Islet of Langerhans (tissue), 1 donor: Measurements from ENCODE around the gene STAT3.
"Not testable (repeated sequence)": the region's sequence is repeated elsewhere in the genome, so short reads cannot be mapped to it uniquely, and the experiment has no call there.

Experiments
- FAIRE-seq: peaks from one replicate; lab custom pipeline; 2011; peaks lifted over from hg19 to GRCh38; lab: Jason Lieb, UNC

The STAT3 gene

DNA sequence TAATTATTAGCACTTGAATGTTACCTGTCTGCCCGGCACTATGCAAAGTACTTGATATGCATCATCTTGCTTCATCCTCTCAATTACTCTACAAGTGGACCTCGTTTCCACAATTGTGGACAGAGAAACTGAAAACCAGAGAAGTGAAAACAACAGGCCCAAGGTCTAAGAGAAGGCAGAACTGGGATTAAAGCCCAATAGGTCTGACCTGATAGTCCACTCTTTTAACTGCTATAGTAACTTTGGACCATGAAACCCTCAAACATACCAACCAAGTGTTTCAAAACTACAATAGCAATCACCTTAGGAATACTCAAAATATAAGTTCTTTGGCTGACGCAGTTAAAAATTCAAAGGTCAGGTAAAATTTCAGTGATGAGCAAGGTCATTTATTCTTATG lies 7.3 kb downstream of the STAT3 start:
- no peak for FAIRE-seq

DNA sequence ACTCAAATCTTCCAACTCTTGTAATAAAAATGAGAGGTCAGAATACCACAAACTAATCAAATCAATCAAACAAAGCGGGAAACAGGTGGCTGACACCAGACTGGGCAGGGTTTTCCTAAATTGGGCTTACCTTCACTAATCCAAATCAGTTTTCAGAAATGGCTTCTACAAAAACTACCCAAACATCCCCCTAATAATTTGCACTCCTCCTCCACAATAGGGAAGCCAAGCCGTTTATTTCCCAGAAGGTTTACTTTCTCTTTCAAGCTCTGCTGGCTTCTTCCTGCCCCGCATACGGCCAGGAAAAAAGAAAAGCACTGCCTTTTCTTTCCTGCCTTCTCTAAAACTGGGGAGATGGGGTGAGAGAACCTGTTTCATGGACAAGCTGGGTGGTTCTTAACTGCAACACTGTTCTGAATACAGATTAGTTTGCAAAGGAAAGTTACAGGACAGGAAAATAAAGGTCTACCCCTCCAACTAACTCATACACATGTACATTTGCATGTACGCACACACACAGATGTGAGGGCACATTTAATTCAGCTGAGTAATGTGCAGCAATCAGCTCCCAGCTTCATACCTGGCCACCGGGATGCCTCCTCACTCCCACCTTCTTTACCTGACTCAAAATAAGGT lies 9.2 kb downstream of the STAT3 start:
- FAIRE-seq, result no peak

DNA sequence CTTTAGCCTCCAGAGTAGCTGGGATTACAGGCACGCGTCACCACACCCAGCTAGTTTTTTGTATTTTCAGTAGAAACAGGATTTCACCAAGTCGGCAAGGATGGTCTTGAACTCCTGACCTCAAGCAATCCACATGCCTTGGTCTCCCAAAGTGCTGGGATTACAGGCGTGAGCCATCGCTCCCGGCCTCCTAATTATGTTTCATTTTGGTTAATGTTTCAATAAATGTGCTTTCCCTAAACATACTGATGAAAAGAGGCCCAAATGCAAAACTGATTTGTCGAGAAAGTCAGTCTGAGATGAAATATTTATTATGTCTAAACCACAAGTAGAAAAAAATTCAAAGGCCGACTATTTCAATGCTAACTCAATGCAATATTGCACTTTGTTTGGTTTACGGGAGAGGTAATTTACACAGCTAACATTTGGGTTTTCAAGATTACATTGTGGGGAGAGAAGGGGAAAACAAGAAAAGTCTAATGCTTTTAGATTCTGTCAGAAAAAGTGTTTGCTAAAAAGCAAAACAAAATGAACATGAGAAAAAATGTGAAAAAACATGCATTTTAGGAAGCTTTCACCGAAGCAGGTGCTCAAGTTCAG lies 9.8 kb downstream of the STAT3 start:
- FAIRE-seq, result no peak

DNA sequence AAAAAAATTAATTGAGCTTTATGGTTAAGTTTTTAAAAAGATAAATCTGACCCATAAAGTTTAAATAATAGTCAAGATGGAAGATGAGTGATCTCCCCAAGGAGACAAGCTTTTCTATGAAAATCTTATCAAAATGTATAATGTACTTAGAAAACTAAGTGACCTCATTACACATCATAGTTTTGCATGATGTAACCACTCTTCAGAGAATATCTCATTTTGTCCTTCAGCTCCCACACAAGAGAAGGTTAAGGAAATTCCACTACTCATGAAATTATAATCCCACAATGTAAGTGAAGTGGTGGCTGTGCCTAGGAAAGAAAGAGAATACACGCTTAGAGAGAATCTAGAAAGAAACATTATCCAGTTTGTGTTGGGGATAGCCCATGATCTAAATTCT lies 14.3 kb downstream of the STAT3 start:
- FAIRE-seq, result no peak

DNA sequence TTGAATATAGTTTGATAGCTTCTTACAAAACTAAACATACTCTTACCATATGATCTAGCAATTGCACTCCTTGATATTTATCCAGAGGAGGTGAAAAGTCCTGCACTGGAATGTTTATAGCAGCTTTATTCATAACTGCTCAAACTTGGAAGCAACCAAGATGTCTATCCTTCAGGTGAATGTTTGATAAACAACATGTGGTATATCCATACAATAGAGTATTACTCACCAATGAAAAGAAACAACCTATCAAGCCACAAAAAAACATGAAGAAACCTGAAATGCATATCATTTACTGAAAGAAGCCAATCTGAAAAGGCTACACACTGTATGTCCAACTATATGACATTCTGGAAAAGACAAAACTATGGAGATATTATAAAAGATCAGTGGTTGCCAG lies 16.1 kb downstream of the STAT3 start:
- no peak for FAIRE-seq

DNA sequence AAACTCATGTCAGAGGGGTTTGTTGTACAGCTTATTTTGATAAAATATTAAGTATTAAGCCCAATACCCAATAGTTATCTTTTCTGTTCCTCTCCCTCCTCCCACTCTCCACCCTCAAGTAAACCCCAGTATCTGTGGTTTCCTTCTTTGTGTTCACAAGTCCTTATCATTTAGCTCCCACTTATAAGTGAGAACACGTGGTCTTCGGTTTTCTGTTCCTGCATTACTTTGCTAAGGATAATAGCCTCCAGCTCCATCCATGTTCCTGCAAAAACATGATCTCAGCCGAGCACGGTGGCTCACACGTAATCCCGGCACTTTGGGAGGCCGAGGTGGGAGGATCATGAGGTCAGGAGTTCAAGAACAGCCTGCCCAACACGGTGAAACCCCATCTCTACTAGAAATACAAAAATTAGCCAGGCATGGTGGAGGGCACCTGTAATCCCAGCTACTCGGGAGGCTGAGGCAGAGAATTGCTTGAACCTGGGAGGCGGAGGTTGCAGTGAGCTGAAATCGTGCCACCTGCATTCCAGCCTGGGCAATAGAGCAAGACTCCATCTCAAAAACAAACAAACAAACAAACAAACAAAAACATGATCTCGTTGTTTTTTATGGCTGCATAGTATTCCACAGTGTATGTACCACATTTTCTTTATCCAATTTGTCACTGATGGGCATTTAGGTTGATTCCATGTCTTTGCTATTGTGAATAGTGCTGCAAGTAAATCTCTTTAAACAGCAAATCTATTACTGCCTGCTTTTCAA lies 19.3 kb downstream of the STAT3 start:
- FAIRE-seq, result not testable (repeated sequence)

DNA sequence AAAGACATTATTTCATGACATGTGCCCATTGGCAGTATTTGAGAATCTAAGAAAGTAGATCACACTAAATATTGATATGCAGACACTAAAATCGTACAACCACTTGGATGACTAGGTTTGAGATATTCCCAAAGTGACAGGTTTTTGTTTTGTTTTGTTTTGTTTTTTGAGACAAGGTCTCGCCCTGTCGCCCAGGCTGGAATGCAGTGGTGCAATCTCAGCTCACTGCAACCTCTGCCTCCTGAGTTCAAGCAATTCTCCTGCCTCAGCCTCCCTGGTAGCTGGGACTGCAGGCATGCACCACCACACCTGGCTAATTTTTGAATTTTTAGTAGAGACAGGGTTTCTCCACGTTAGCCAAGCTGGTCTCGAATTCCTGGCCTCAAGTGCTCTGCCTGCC lies 19.9 kb downstream of the STAT3 start:
- not testable (repeated sequence) for FAIRE-seq

DNA sequence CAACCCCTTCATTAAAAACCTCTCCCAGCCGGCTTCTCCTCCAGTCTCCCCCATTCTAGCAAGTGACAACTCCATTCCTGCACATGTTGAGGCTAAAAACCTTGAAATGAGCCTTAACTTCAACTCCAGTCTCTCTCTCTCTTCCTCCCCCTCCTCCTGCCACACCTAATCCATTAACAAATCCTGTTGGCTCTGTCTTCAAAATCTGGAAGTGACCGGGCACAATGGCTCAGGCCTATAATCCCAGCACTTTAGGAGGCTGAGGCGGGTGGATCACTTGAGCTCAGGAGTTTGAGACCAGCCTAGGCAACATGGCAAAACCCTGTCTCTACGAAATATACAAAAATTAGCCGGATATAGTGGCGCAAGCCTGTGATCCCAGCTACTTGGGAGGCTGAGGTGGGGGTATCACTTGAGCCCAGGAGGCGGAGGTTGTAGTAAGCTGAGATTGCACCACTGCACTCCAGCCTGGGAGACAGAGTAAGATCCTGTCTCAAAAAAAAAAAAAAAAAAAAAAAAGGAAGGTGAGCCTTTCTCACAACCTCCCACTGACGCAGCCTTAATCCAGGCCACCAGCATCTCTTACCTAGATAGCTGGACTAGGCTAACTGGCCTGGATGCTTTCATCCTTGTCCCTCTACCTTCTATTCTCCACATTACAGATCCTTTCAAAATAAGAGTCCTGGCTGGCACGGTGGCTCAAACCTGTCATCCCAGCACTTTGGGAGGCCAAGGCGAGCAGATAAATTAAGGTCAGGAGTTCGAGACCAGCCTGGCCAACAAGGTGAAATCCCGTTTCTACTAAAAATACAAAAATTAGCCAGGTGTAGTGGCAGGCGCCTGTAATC lies 21.8 kb downstream of the STAT3 start:
- not testable (repeated sequence) for FAIRE-seq

DNA sequence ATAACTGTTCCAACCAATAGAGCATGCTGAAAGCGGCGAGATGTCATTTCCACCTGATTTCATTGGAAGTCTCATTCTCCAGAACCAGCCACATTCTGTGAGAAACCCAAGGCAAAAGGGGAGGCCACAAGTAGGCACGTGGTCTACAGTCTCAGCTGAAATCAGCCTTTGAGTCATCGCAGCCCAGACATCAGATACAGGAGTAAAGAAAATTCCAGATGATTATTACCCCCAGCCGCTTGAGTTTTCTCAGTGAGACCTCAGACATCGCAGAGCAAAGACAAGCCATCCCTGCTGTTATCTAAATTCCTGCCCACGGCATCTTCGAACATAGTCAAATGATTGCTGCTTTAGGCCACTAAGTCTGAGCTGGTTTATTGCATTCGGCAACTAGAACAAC lies 23.1 kb downstream of the STAT3 start:
- no peak for FAIRE-seq

DNA sequence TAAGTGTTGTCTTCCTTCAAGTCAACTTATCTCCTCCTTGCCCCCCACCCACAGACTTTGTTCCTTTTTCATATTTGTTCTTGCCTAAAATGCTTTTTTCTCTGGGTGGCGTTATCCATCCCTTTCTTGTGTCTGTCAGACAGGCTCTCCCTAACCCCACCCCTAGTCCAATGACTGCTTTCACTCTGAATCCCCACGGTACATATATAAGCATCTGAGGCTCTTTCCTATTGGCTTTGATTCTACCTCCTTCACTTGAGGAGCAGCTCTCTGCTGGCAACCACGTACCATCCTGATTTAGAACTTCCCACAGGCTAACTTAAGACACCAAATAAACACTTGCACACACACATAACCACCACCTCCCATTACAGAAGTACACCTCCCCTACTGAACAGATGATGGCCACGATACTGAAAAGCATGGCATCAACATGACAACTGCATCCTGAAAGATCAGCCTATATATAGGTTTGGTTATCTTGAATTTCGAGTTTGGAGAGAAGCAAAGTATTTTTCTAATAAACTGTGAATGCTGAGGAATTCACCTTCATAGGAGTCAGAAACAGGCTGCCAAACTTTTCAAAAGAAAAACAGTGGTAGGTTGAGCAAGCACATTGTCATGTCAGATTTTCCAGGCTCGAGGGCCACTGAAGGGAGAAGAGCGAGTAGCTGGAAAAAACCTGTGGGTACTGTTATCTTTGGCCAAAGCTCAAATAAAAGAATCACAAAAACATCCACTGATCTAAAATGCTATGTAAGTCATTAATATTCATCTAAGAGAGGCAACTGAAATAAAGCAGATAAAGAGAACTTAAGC lies 24.3 kb downstream of the STAT3 start:
- no peak for FAIRE-seq

DNA sequence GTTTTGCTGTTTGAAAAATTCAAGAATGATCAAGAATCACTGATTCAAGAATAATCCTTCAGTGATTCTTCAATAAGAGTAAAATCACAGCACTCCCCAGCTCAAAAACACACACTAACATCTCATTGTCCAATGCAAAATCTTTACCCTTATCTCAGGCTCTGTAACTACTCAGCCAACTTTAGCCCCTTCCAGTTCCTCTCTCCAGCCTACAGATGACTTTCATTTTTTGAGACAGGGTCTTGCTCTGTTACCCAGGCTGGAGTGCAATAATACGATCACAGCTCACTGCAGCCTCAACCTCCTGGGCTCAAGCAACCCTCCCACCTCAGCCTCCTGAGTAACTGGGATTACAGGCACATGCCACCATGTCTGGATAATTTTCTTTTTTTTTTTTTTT lies 25.0 kb downstream of the STAT3 start:
- FAIRE-seq, result no peak

DNA sequence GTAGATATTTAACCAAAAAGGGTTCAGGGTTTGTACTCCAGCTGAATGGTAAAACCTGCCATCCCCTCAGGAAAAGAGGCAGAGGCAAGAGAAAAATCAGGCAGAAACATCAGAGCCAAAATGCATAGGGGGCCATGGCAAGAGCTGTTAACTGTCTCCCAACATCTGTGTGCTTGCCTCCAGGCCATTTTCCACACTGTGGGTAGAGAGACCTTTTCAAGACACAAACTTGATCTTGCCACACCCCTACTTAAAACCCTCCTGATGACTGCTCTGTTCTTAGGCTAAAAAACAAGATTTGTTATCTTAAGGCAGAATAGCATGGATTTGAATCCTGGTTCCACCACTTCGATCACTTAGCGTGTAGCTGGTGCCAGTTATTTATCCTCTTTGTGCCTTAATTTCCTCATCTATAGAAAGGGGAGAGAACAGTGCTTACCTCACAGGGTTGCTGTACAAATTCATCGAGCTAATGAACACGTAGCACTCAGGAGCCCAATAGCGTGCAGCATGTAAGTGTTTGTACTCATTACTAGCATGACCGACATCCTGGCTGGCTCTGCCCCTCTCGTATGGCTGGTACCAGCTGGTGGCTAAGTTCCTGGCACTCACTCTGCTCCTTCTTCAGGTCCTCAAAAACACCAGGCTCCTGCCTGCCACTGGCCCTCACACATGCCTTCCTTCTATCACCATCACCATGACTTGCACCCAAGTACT lies 25.8 kb downstream of the STAT3 start:
- no peak for FAIRE-seq

DNA sequence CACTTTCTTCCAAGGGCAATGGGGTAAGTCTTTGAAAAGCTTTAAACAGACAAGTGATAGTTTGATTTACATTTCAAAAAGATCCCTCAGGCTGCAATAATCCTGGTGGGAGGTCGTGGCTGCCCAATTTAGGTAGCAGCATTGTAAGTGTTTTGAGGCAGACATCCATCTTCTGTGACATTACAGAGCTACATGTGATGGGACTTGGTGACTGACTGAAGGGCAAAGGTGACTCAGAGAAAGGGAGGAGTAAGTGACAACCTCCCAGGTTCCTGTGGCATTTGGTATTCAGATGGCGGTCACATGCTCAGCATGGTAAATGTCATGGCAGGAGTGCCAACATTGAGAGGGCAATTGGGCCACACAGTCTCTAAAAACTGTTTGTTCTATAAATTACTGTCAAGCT lies 26.5 kb downstream of the STAT3 start:
- no peak for FAIRE-seq

DNA sequence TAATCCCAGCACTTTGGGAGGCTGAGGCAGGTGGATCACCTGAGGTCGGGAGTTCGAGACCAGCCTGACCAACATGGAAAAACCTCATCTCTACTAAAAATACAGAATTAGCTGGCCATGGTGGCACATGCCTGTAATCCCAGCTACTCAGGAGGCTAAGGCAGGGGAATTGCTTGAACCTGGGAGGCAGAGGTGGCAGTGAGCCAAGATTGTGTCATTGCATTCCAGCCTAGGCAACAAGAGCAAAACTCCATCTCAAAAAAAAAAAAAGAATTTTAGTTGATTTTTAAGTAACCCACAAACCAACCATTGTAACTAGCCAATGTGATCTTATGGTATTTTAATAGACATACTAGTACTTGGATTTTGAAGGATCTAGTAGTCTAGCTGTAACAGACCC lies 27.9 kb downstream of the STAT3 start:
- not testable (repeated sequence) for FAIRE-seq

DNA sequence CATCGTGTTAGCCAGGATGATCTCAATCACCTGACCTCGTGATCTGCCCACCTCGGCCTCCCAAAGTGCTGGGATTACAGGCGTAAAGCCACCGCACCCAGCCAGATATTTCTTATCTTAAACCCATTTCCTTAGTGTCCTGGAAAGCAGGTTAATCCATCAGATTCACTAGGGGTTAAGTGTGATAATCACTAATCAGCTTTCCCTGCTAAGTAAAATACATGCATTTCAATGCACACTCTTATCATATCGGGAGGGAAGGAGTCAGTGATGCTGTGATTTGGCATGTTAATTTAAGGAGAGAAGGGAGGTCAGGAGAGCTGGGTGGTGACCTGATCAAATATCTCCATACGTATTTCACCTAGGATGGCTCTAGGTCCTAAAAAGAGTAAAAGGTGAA lies 29.1 kb downstream of the STAT3 start:
- FAIRE-seq, result no peak

DNA sequence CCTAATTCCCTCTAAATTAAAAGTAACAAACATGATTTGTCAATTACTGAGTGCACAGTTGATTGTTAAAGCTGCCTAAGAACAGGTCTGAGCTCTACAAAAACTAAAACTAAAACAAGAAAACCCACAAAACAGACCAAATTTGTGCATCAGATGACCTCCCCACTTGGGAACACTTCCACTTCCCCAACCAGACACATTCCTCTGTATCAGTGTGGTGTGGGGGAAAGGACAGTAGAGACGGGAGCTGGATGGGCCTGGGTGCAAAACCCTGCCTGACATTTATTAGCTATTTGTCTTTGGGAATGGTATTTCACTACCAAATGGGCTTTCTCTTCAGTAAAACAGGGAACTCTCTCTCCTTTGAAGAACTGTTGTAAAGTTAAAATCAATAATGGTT lies 29.8 kb downstream of the STAT3 start:
- no peak for FAIRE-seq

DNA sequence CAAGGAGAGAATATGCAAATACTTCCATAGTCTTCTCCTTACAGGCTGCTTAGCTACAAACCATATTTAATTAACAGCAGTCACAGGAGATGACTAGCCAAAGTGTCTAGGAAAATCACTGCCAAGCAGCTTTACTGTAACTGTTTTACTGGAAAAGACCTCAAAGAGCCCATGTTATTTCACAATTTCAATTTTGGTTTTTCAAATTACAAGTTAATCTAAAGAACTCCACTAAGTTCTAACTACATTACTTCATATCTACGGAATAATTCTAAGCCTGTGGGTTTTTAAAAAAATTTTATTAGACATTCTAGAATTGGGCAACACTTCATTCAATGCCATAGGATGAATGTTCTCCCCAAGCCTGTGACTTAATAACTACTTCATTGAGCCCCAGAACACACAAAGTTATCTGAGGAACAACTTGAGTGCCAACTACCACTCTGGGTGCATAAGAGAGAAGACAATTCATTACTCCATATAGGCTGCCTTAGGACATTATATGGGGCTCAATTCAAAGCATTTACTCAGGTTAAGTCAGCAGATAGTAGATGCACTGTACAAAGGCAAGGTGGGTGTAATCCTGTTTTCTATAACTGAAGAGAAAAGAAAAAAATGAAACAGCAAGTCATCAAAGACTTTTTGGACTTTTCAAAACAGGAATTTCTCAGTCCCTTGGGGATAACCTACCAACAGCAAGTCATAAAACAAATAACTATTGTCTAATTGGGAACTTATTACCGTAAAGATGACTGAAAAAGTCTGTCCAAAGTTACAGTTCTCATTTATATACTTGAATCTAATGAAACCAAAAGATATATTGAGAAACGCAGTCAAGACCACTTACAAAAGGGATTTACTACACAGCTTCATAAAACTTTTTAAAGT lies 33.0 kb downstream of the STAT3 start:
- no peak for FAIRE-seq

DNA sequence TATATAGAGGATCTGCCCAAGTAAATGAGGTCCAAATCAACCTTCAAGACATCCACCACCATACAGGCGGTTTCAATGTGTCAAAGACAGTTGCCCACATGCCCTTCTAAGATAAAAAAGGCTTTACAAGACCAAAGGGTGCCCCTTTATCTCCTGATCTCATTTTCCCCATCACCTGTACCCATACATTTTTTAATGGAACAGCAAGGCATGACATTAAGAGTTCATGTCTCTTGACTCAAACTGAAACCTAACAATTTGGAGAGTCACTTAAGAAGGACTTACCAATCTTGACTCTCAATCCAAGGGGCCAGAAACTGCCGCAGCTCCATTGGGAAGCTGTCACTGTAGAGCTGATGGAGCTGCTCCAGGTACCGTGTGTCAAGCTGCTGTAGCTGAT lies 40.1 kb downstream of the STAT3 start:
- FAIRE-seq, result no peak

DNA sequence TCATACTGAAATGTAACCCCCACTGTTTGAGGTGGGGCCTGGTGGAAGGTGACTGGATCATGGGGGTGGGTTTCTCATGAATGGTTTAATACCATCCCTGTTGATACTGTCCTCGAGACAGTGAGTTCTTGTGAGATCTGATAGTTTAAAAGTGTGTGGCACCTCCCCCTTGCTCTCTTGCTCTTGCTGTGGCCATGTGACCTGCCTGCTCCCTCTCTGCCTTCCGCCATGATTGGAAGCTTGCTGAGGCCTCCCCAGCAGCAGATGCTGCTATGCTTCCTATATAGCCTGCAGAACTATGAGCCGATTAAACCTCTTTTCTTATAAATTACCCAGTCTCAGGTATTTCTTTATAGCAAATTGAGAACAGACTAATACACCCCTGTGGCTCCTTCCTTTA lies 40.6 kb downstream of the STAT3 start:
- no peak for FAIRE-seq

DNA sequence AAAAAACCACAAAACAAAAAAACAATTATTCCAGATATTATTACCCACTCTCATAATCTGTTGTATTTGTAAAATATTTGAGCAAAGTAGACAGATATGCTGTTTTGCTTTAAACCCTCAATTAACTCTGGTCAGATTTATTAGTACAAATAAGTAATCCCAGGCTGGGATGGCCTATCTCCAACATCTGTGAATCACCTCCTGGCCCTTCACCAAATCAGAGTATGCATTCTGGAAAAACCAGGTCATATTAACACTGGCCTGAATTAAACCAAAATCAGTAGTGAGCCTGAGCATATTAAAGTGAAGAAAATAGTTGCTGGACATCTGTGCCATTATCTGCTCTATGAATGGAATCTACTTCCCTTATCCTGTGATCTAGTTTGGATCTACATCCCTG lies 41.0 kb downstream of the STAT3 start:
- FAIRE-seq, result no peak
